GM21367 (cell line): Measurements from ENCODE around the gene MAGEB3.
"Not testable (repeated sequence)": the region's sequence is repeated elsewhere in the genome, so short reads cannot be mapped to it uniquely, and the experiment has no call there.

Experiments used
- ATAC-seq: cut with Tn5 transposase; IDR thresholded peaks from one replicate; pipeline ENCODE4 v1.9.1; 2021; ENCODE audit not compliant: unreplicated experiment

Gene MAGEB3

GRCh38 chrX:30230395-30230794, at the start of gene MAGEB3:
MAGEB3 (plus strand) TSS chrX:30230657; CDS start chrX:30235925, 5,268 bp downstream.
- ATAC-seq: no peak

- ATAC-seq: no peak
These were observed 49.1 kb upstream of the MAGEB3 start for GRCh38 chrX:30181353-30181752.

GRCh38 chrX:30183554-30183953, 46.9 kb upstream of the MAGEB3 start:
- no peak for ATAC-seq

GRCh38 chrX:30190426-30190825, 40.0 kb upstream of the MAGEB3 start:
- no peak for ATAC-seq

GRCh38 chrX:30193910-30194309, 36.5 kb upstream of the MAGEB3 start:
- not testable (repeated sequence) for ATAC-seq

- no peak for ATAC-seq
These were observed 34.1 kb upstream of the MAGEB3 start for GRCh38 chrX:30196322-30196721.

- no peak for ATAC-seq
These were observed 18.3 kb upstream of the MAGEB3 start for GRCh38 chrX:30212172-30212571.

GRCh38 chrX:30215357-30215843, 15.1 kb upstream of the MAGEB3 start, which contains the start of gene MAGEB2:
MAGEB2 (plus strand) TSS chrX:30215563; CDS start chrX:30218581, 3,018 bp downstream.
- ATAC-seq: no peak

- ATAC-seq: no peak
These were observed 13.0 kb upstream of the MAGEB3 start for GRCh38 chrX:30217465-30217864.

GRCh38 chrX:30219372-30219771, 11.1 kb upstream of the MAGEB3 start:
- no peak for ATAC-seq

GRCh38 chrX:30220661-30221060, 9.8 kb upstream of the MAGEB3 start:
- ATAC-seq: no peak

GRCh38 chrX:30224536-30224935, 5.9 kb upstream of the MAGEB3 start:
- ATAC-seq: no peak

GRCh38 chrX:30228526-30228925, 1.9 kb upstream of the MAGEB3 start:
- no peak for ATAC-seq

- ATAC-seq: no peak
These were observed 11.4 kb downstream of the MAGEB3 start, which contains the start of gene MAGEB4 for GRCh38 chrX:30241724-30242415. MAGEB4 (plus strand) TSS chrX:30242000; CDS start chrX:30242136, 136 bp downstream.

GRCh38 chrX:30246769-30247489, 16.5 kb downstream of the MAGEB3 start, which contains the start of gene MAGEB1:
MAGEB1 (plus strand) TSS chrX:30247146; CDS start chrX:30250494, 3,348 bp downstream.
- no peak for ATAC-seq

- no peak for ATAC-seq
These were observed 18.4 kb downstream of the MAGEB3 start for GRCh38 chrX:30248854-30249253.

GRCh38 chrX:30253257-30253656, 22.8 kb downstream of the MAGEB3 start:
- peak; percentile 51 for ATAC-seq

GRCh38 chrX:30259927-30260326, 29.5 kb downstream of the MAGEB3 start:
- no peak for ATAC-seq

- ATAC-seq: no peak
These were observed 30.6 kb downstream of the MAGEB3 start for GRCh38 chrX:30261012-30261411.

- no peak for ATAC-seq
These were observed 32.3 kb downstream of the MAGEB3 start for GRCh38 chrX:30262763-30263162.

- no peak for ATAC-seq
These were observed 40.2 kb downstream of the MAGEB3 start for GRCh38 chrX:30270639-30271038.

GRCh38 chrX:30275498-30275897, 45.0 kb downstream of the MAGEB3 start:
- ATAC-seq: no peak
